Astrocyte (in vitro differentiated cells and primary cell): ENCODE results near the gene ADIG. TPM values are rescaled to one million over a fixed set of nuclear protein-coding genes. Genes with fewer than 3 reads are reported as not detected.

Source experiments
- DNase-seq: peaks from one replicate; pipeline ENCODE4 v3.0.0-alpha.2; 2010; ENCODE audit warnings: low read depth
- FAIRE-seq: peaks from 2 replicates; lab custom pipeline; 2011; peaks lifted over from hg19 to GRCh38; lab: Jason Lieb, UNC
- H2AFZ ChIP-seq: 2 replicates; pipeline ENCODE4 v1.6.0; 2012; ENCODE audit warnings: low read depth, low read length, inconsistent platforms
- H3K27ac ChIP-seq: 2 replicates; pipeline ENCODE4 v1.5.1; 2011; ENCODE audit warnings: low read depth, low read length, inconsistent platforms
- H3K27me3 ChIP-seq: 2 replicates; pipeline ENCODE4 v1.6.0; 2011; ENCODE audit warnings: low read length, inconsistent platforms; ENCODE audit not compliant: insufficient read depth
- H3K36me3 ChIP-seq: 2 replicates; pipeline ENCODE4 v1.5.1; 2011; ENCODE audit warnings: low read length, inconsistent platforms; ENCODE audit not compliant: insufficient read depth
- H3K4me1 ChIP-seq: 2 replicates; pipeline ENCODE4 v1.5.1; 2011; ENCODE audit warnings: low read length, inconsistent platforms; ENCODE audit not compliant: insufficient read depth
- H3K4me2 ChIP-seq: 2 replicates; pipeline ENCODE4 v1.6.0; 2012; ENCODE audit warnings: low read length, inconsistent platforms
- H3K4me3 ChIP-seq: 2 replicates; pipeline ENCODE4 v1.5.1; 2011; ENCODE audit warnings: low read depth, mild to moderate bottlenecking, low read length, inconsistent platforms; ENCODE audit not compliant: insufficient read depth
- H3K79me2 ChIP-seq: 2 replicates; pipeline ENCODE4 v1.6.0; 2012; ENCODE audit warnings: mild to moderate bottlenecking, low read length, inconsistent platforms; ENCODE audit not compliant: insufficient read depth
- H3K9ac ChIP-seq: 2 replicates; pipeline ENCODE4 v1.6.0; 2012; ENCODE audit warnings: mild to moderate bottlenecking, low read length, inconsistent platforms
- H3K9me3 ChIP-seq: 2 replicates; pipeline ENCODE4 v1.5.1; 2012; ENCODE audit warnings: low read depth, mild to moderate bottlenecking, low read length, inconsistent platforms; ENCODE audit not compliant: insufficient read depth
- H4K20me1 ChIP-seq: 2 replicates; pipeline ENCODE4 v1.6.0; 2012; ENCODE audit warnings: low read length, inconsistent platforms; ENCODE audit not compliant: insufficient read depth
- H3K27ac Mint-ChIP-seq: one replicate; pipeline ENCODE4 v1.8.0; 2021; ENCODE audit warnings: mild to moderate bottlenecking, mixed read lengths; ENCODE audit not compliant: unreplicated experiment
- H3K27me3 Mint-ChIP-seq: one replicate; pipeline ENCODE4 v1.8.0; 2021; ENCODE audit warnings: low read depth, mixed read lengths; ENCODE audit not compliant: unreplicated experiment
- H3K36me3 Mint-ChIP-seq: one replicate; pipeline ENCODE4 v1.8.0; 2021; ENCODE audit warnings: low read depth, mixed read lengths; ENCODE audit not compliant: unreplicated experiment
- H3K4me1 Mint-ChIP-seq: one replicate; pipeline ENCODE4 v1.8.0; 2021; ENCODE audit warnings: low read depth, mixed read lengths; ENCODE audit not compliant: unreplicated experiment
- H3K4me3 Mint-ChIP-seq: one replicate; pipeline ENCODE4 v1.8.0; 2021; ENCODE audit warnings: mild to moderate bottlenecking, moderate library complexity, mixed read lengths; ENCODE audit not compliant: unreplicated experiment
- H3K9me3 Mint-ChIP-seq: one replicate; pipeline ENCODE4 v1.8.0; 2021; ENCODE audit warnings: mild to moderate bottlenecking, mixed read lengths; ENCODE audit not compliant: unreplicated experiment
- EZH2 ChIP-seq: IDR thresholded peaks from 2 replicates; pipeline ENCODE4 v1.6.1; 2012; ENCODE audit warnings: mild to moderate bottlenecking, low read length, inconsistent platforms; ENCODE audit not compliant: insufficient read depth
- total RNA-seq: library from RNA; stranded (reverse); gene quantifications from 2 replicates; pipeline ENCODE4 v1.2.1, GENCODE V29; 2021
- TF ChIP-seq, protein P1 (sequence below): IDR thresholded peaks from 2 replicates; pipeline ENCODE4 v1.5.1; 2011; ENCODE audit warnings: low read depth, mild to moderate bottlenecking, inconsistent platforms, low read length, moderate library complexity; ENCODE audit not compliant: insufficient read depth

ADIG gene
- total RNA-seq, 1 donor from 2014 or later: not detected

DNA sequence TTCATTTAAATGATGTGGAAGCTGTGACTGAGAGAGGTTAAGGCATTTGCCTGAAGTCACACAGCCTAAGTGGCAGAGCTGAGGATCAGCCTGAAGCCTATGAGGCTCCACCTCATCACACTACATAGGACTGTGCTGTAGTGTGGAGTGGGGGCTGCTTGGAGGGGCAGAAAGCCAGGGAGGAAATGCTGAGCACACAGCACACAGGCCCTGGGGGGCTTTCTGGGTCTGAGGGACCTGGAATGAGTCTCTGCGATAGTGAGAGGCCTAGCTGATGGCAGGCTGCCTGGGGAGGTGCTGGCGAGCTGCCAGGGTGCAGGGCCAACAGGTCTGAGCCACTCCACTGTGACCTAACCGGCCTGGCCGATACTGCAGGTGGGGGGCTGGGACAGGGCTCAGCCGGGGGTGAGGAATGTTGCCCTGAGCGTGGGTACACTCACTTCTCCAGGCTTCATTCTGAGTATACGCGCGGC lies 18.4 kb downstream of the ADIG start:
- FAIRE-seq: no peak
- Mint-ChIP-seq H3K9me3 (no peaks in the 10 kb centered on the region), H3K27me3 (peaks cover 13% of the 10 kb centered on the region), H3K4me3 (no peak overlapping the region), H3K27ac (no peak overlapping the region), H3K4me1 (no peaks in the 10 kb centered on the region), H3K36me3 (no peaks in the 10 kb centered on the region)
- Histone ChIP-seq H3K79me2 (no peaks in the 10 kb centered on the region), H2AFZ (no peak overlapping the region), H4K20me1 (no peaks in the 10 kb centered on the region), H3K27ac (no peak overlapping the region), H3K9me3 (no peaks in the 10 kb centered on the region), H3K9ac (no peak overlapping the region), H3K36me3 (no peaks in the 10 kb centered on the region), H3K4me1 (peaks cover 11% of the 10 kb centered on the region), H3K4me3 (no peak overlapping the region), H3K4me2 (peak overlapping the region; percentile 12), H3K27me3 (peaks cover 15% of the 10 kb centered on the region)
- TF ChIP-seq EZH2: no peak
- TF ChIP-seq, protein P1, sequence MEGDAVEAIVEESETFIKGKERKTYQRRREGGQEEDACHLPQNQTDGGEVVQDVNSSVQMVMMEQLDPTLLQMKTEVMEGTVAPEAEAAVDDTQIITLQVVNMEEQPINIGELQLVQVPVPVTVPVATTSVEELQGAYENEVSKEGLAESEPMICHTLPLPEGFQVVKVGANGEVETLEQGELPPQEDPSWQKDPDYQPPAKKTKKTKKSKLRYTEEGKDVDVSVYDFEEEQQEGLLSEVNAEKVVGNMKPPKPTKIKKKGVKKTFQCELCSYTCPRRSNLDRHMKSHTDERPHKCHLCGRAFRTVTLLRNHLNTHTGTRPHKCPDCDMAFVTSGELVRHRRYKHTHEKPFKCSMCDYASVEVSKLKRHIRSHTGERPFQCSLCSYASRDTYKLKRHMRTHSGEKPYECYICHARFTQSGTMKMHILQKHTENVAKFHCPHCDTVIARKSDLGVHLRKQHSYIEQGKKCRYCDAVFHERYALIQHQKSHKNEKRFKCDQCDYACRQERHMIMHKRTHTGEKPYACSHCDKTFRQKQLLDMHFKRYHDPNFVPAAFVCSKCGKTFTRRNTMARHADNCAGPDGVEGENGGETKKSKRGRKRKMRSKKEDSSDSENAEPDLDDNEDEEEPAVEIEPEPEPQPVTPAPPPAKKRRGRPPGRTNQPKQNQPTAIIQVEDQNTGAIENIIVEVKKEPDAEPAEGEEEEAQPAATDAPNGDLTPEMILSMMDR: no peak
- DNase-seq: no peak

DNA sequence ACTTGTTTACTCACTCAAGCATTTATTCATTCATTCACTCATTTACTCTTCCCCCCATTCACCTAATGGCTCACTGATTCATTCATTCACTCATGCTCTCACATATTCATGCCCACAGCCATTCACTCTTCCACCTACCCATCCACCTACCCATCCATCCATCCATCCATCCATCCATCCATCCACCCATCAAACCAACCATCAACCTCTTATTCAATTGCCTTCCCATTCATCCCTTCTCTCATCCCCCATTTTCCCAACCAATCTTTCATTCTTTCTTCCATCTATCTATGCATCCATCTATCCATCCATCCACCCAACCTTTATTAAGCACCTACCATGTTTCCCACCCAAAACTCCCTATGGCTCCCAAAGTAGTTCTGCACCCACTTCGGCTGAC lies 19.1 kb downstream of the ADIG start:
- no peak for FAIRE-seq
- H3K36me3 Mint-ChIP-seq: no peaks in the 10 kb centered on the region
- TF ChIP-seq, protein P1: no peak
- TF ChIP-seq EZH2: no peak
- peaks cover 13% of the 10 kb centered on the region for H3K27me3 Mint-ChIP-seq
- H3K4me1 ChIP-seq: peaks cover 11% of the 10 kb centered on the region
- no peak for DNase-seq
- no peak overlapping the region for H3K27ac Mint-ChIP-seq
- H3K4me1 Mint-ChIP-seq: peaks cover 5% of the 10 kb centered on the region
- H3K27me3 ChIP-seq: peaks cover 15% of the 10 kb centered on the region
- H3K9me3 Mint-ChIP-seq: no peaks in the 10 kb centered on the region
- H3K4me2 ChIP-seq: no peak overlapping the region
- H3K79me2 ChIP-seq: no peaks in the 10 kb centered on the region
- no peaks in the 10 kb centered on the region for H4K20me1 ChIP-seq
- no peak overlapping the region for H3K9ac ChIP-seq
- no peak overlapping the region for H3K4me3 Mint-ChIP-seq
- H3K9me3 ChIP-seq: no peaks in the 10 kb centered on the region
- H3K4me3 ChIP-seq: no peak overlapping the region
- H3K27ac ChIP-seq: no peak overlapping the region
- no peaks in the 10 kb centered on the region for H3K36me3 ChIP-seq
- no peak overlapping the region for H2AFZ ChIP-seq
